GM18511 (cell line): Measurements from ENCODE around the gene LGR4.
"Not testable (repeated sequence)": the region's sequence is repeated elsewhere in the genome, so short reads cannot be mapped to it uniquely, and the experiment has no call there.

ENCODE experiments used
- ATAC-seq: cut with Tn5 transposase; IDR thresholded peaks from one replicate; pipeline ENCODE4 v1.9.1; 2021; ENCODE audit warnings: mild to moderate bottlenecking, moderate library complexity; ENCODE audit not compliant: unreplicated experiment

The LGR4 gene

DNA sequence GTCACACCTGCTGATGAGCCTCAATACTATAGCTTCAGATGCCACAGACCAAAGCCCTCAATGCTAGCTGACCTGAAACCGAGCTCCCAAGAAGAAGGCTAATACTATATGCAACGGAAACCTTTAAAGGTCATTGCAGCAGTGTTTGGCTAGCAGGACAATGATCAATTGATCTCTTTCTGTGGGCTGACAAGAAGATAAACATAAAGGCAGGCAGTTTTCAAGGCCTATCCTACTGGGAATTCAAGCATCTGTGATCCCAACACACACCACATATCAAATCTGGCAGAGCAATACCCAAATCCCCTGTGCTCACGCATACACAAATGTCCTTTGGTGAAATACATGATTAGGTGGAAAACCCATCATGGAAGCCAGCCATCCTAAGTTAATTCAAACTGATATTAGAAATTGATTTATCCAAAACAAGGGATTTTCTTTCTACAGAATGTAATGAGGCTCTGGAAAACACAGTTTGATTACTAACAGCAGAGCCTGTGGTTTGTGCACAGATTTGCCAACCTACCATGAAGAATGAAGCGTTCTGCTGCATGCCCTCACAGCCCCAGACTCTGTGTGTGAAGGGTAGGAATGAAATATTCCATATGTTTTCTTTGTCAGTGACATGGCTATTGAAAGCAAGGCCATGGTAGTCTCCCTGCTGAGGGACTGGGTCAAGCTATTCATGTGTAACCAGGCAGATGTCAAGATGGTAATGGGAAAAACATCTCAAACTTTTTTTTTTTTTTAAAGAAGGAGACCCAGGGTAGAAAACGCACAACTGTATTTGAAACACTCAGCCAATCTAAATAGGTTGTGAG lies 12.2 kb downstream of the LGR4 start:
- ATAC-seq = no peak

DNA sequence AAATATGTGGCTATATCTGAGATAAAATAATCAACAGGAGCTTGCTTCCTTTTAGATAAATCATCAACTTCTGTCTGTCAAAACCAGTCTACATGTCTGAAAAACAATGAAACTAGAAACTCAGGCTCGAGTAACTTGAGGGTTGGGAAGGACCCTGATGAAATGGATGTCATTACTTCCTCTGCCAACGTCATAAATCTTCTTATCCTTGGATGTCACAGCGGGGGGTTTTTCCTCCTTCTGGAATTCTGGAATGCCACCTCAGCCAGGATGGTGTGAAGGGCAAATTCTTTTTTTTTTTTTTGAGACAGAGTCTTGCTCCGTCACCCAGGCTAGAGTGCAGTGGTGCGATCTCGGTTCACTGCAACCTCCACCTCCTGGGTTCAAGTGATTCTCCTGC lies 13.4 kb downstream of the LGR4 start:
- ATAC-seq = no peak

DNA sequence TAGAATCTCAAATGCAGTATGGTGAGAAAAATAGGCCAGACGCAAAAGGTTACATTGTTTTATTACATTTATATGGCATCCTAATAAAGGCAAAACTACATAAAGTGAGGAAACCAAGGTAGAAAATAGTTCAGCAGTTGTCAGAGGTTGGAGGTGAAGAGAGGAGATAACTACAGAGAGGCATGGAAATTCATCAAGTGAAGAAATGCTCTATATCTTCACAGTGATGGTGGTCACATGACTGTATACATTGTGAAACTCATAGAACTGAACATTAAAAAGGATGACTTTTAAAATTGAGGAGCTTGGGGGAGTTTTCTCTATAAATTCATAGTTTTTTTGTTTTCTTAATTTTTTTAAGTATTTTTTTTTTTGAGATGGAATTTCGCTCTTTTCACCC lies 14.4 kb downstream of the LGR4 start:
- no peak for ATAC-seq

DNA sequence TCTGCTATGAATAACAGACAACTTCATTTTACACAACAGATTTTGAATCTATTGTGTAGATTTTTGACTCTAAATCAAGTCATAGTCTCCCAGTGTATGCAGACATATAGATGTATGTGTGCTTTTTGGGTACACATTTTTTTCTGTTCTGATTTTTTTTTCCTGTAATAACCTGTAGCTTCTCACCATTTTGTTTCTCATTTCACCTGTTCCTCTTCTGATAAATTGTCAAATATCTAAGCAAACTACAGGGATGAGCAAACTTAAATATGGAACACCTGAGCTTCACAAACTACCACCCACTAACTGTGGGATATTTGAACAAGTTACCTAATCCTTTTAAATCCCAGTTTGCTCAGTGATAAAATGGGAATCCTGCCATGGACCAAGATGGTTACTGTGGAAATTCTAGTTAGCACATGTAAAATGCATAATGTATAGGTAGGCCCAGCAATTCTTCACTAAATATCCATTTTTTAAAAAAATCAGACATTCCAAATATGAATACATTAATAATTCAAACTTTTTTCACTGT lies 15.7 kb downstream of the LGR4 start:
- ATAC-seq = no peak

DNA sequence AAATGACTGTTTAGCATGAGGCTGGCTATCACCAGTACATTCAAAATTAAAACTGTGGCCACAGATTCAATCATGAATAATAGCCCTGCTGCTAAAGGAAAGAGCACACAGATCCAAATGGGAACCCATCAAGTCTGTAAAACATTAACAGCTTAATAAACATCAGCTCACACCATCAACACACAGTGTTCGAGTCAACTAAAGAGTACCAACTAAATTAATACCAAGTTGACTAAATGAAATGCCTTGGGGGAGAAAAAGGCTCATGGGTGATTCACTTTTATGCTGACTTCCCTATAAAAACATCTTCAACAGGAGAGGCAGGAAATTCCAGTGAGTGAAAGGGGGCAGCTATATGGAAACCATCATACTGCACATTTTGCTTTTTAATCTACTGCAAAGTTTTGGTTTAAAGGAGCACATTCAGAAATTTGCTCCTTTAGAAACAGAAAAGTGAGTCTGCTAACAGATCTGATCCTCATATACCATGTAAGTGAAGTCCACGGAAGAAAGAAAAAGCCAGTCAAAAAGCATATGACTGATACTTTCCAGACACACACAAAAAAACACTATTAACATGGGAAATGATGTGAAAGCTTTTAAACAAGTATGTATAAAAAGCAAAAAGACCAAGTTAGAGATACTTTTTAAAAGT lies 16.3 kb downstream of the LGR4 start:
- no peak for ATAC-seq

DNA sequence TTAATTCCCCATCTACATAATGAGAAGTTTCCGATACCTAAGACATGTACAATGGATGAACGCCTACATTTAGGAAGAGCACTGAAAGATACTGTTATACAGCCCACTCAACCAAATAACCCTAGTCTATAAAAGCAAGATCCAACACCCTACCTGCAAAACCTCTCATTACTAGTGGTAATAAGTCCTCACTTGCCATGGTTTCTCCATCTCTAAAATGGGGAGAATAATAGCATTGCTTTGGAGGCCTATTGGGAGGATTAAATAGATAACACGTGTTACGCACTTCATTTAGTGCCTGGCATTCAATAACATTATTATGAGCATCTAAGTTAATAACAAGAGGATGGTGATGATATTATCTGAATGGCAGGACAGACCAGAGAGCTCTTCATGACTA lies 16.9 kb downstream of the LGR4 start:
- ATAC-seq = no peak

DNA sequence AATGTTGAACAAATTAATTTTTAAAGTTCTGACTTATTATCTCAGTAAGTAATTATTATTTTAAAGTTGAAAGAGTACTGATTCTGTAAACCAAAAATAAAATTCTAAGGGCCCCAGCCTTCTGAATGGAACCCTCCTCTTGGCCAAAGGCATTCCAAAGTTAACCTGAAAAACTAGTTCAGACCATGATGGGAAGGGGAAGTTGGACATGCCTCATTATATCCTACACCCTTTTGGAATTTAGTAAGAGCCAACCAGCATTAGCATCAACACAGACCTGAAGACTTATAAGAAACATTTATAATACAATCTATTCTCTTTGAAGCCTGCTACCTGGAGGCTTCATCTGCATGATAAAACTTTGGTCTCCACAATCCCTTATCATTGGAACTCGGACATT lies 18.9 kb downstream of the LGR4 start:
- ATAC-seq = no peak

DNA sequence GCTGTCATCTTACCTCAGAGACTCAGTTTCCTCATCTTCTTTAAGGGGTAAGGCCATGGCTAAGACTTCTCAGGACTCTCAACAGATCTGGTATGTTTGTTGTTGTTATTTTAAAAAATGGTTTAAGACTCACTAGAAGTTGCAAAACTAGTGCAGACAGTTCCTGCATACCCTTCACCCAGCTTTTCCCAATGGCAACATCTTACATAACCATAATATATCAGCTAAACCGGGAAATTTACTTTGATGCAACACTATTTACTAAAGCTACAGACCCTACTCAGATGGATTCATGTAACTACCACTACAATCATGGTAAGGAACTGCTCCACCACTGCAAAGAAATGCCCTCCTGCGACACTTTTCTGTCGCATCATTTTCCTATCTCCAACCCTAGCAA lies 20.4 kb downstream of the LGR4 start:
- no peak for ATAC-seq

DNA sequence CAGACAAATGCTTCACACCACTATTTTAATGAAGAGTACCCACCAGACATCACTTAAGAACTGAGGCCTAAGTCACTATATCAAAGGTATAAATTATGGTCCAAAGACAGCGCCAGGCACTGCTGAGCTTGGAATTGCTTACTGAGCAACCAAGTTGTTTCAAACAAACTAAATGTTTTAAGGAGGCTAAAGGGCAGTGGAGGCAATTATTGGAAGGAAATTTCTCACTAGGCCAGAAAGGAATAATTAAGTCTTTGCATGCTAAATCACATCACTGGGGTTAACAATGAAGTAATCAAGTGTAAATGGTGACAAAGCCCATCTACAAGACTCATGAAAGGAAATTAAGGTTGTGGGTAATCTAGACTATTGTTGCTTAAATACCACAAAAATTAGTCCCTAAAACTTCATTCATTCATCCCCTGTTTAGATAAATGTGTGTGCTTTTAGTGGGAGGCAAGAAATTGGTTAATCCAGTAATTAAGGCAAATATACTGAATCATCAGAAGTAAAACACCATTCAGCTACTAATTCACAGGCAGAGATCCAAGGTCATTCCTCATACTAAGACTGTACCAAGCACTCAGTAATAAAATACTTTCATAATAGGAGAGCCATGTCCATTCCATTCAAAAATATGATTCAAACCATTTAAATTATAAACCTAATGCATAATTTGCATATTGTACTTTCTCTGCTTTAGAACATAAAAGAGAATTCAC lies 21.2 kb downstream of the LGR4 start:
- no peak for ATAC-seq

DNA sequence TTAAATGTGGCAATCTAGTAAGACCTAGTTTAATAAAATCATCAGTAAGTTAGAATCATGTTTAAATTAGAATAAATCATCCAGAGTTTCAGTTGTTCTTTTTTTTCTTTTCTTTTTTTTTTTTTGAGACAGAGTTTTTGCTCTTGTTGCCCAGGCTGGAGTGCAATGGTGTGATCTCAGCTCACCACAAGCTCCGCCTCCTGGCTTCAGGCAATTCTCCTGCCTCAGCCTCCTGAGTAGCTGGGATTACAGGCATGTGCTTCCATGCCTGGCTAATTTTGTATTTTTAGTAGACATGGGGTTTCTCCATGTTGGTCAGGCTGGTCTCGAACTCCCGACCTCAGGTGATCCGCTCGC lies 24.4 kb downstream of the LGR4 start:
- ATAC-seq = not testable (repeated sequence)

DNA sequence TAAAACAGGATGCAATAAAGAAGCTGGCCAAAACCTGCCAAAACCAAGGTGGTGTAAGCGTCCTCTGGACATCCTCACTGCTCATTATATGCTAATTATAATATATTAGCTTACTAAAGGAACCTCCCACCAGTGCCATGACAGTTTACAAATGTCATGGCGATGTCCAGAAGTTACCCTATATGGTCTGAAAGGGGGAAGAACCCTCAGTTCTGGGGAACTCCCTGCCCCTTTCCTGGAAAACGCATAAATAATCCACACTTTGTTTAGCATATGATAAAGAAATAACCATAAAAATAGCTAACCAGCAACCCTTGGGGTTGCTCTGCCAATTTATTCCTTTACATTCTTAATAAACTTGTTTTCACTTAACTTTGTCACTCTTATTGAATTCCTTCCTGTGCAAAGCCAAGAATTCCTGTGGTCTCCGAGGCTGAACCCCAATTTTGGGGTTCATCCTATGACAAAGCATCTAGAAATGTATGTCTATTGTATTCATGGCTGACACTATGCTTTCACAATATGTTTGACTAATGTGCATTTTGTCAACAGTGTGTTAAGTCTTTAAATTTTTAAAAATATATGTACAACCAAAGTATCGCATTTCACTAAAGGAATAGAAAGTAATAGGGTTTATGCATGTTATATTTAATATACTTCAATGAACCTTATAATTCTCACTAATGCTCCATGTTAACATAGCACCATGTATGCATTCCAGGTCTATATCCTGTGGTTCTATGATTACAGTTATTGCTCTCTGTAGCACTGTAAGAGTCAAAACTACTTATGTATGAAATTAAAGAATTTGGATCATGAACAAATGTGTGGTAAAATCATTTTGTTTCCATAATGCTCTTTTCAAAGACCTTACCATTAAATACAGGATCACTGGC lies 25.1 kb downstream of the LGR4 start:
- no peak for ATAC-seq

DNA sequence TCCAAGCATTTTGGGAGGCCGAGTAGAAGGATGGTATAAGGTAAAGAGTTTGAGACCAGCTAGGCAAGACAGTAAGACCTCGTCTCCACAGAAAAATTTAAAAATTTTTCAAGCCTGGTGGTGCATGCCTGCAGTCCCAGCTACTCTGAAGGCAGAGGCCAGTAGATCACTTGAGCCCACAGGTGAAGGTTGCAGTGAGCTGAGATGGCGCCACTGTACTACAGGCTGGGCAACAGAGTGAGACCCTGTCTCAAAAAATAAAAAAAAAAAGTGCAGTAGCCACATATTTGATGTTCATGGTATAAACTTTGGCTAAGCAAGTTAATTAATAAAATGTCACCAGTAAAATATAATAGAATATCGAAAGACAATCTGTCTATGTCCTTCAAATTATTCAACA lies 27.0 kb downstream of the LGR4 start:
- ATAC-seq = no peak

DNA sequence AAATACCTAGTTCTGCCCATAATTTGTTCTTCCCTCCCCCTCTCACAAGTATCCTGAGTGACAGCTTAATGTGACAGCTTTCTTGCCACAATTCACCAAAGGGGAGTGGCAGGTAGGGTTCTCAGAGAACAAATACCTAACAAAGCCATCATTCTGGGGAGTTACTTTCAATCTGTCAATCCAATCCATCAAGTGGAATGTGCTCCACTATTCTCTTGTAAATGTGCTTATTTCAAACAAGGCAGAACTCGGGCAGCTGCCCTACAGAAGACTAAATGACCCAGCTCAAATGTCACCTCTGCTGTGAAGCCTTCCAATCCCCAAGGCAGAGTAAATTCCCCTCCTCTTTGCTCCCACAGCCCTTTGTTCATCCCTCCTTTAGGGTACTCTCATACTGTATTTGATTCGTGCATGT lies 27.8 kb downstream of the LGR4 start:
- ATAC-seq = no peak

DNA sequence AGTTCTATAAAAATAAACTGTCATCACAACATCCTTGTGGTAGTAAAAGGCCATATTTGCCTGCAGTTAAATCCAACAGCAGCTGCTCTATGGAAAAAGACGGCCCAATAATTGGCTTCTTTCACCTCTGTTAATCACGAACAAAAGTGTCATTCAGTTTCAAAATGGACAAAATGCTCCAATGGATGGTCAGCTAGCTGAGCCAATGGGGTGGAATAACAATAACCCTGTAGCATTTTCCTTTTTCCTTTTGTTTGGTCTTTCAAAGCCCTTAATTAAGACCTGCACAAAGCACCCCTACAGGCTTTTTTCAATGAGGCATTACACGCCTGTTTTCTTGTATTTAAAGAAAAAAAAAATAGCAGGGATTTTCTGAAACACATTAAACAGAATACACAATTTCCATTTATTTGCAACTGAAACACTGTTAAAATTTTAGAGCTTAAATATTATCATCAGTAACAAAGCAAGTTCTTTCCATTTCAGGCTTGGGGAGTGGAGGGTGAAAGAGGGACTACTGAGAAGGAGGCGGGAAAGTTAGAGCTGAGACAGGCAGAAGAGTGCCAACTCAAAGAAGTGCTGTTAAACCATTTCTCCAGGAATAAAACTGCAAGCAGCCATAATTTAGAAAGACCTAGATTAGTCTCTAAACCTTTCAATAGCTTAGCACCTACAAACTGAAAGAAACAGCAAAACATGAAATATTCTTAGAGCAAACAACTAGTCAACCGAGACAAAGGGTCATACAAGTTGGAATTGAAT lies 28.7 kb downstream of the LGR4 start:
- ATAC-seq = no peak

DNA sequence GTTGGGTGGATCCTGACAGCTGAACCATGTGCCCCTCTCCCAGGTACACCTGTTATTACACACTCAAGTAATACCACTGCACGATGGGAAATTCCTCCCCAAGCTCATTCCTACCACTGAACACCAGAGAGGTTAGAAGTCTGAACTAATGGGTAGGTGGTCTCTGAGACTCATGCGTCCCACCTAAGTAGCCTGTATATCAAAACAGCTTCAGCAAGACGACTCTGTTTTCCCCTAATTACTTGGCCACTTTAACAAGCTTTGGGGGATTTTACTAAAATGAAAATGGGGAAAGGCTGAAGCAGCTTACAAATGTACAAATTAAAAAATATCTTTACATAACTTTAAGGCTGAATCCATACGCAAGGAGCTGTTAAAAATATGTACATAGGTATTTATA lies 29.4 kb downstream of the LGR4 start:
- ATAC-seq = no peak

DNA sequence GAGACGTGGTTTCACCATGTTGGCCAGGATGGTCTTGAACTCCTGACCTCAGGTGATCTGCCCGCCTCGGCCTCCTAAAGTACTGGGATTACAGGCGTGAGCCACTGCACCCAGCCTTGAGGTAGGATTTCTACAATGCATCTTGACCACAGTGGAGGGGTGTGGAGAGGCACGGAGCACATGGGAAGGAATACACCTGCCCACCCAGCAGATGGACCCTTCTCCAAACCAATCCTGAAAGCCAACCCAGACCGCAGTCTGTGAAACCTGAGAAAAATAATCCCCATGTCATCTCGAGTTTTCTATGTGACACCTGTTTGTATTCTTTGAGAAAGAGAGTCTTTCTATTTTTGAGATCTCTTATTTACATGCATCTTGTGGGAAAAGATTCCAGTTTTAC lies 32.5 kb downstream of the LGR4 start:
- no peak for ATAC-seq

DNA sequence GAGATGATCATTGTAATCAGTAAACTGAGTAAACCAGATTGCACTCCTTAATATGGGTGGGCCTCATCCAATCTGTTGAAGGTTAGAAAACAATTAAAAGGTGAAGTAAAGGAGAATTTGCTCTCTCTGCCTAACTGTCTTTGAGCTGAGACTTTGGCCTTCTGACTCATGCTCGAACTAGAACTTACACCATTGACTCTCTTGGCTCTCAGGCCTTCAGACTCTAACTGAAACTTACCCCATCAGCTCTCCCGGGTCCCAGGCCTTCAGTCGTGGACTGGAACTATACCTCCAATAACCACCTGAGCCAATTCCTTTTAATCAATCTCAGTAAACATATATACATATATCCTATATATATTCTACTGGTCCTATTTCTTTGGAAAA lies 34.0 kb downstream of the LGR4 start:
- ATAC-seq = no peak

DNA sequence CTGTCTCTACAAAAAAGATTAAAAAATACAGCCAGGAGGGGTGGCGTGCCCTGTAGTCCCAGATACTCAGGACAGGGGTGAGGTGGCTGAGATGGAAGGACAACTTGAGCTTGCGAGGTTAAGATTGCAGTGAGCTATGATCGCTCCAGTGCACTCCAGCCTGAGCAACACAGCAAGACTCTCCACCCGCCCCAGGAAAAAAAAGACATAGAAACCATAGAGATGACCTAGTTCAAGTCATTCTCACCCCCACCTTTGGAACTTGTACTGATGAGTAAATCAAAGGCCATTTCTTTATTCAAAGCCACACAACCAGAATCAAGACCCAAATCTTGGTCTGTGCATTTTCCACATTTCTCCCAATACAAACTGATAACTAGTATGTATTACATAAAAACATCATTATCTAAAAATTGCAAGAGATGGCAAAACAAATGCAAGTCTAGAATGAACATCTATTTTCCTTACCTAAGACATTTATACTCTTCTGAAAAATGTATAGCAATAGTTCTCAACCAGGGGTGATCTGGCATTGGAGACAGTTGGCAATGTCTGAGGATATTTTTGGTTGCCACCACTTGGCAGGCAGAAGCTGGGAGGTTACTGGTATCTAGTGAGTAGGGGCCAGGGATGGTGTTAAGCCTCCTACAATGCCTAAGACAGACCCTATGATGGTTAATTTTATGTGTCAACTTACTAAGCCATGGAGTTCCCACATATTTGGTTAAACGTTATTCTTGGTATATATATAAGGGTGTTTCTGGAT lies 34.6 kb downstream of the LGR4 start:
- ATAC-seq = no peak

DNA sequence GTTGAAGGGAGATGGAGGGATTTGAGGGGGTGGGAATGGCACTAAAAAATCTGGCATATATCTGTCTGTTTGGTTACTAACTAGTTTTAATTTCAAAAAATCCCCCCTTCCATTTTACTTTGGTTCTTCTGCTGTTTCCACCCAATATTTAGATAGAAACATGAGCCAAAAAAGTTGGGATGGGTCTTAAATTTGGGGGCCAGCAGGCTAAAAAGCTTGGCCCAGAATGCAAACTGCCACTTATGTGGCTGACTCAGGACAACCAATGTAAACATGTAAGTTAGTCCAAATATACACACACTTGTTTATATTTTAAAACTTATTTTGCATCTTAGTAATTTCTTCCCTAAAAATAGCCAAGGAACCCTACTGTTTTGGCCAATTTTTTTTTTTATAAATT lies 35.7 kb downstream of the LGR4 start:
- ATAC-seq = no peak
